Activated CD4-positive, CD25-positive, alpha-beta regulatory T cell treated with anti-CD3 and anti-CD28 coated beads, Interleukin-2, amount 50 U/mL, for 24 hours (primary cell): ENCODE data around the gene FOXN4.

ENCODE experiments used
- ATAC-seq, 2 donors: fragments of 150-1000 bp; cut with Tn5 transposase; one replicate each; pipeline ENCODE4 v1.10.0; 2021; ENCODE audit warnings: mild to moderate bottlenecking in 1 of 2, moderate library complexity in 1 of 2

FOXN4 gene

GRCh38 chr12:109278912-109279311 is 30.2 kb downstream of the FOXN4 start:
- ATAC-seq: no peak

- ATAC-seq: no peak
Observed at GRCh38 chr12:109277899-109278762, 31.0 kb downstream of the FOXN4 start.

- no peak for ATAC-seq
Observed at GRCh38 chr12:109277255-109277898, 31.7 kb downstream of the FOXN4 start.

GRCh38 chr12:109276160-109276559 is 32.9 kb downstream of the FOXN4 start:
- ATAC-seq: no peak

- no peak for ATAC-seq
Observed at GRCh38 chr12:109275173-109275572, 33.9 kb downstream of the FOXN4 start.

- no peak for ATAC-seq
Observed at GRCh38 chr12:109274381-109274780, 34.7 kb downstream of the FOXN4 start.

GRCh38 chr12:109273354-109273753 is 35.7 kb downstream of the FOXN4 start:
- no peak for ATAC-seq

- no peak for ATAC-seq
Observed at GRCh38 chr12:109271418-109271817, 37.7 kb downstream of the FOXN4 start.

- no peak for ATAC-seq
Observed at GRCh38 chr12:109270494-109270893, 38.6 kb downstream of the FOXN4 start.

- ATAC-seq: no peak
Observed at GRCh38 chr12:109269428-109269827, 39.7 kb downstream of the FOXN4 start.

- no peak for ATAC-seq
Observed at GRCh38 chr12:109268896-109269295, 40.2 kb downstream of the FOXN4 start.

GRCh38 chr12:109267361-109267760 is 41.7 kb downstream of the FOXN4 start:
- ATAC-seq: no peak

GRCh38 chr12:109266106-109266879 is 42.8 kb downstream of the FOXN4 start:
- no peak for ATAC-seq

- no peak for ATAC-seq
Observed at GRCh38 chr12:109264943-109265650, 44.0 kb downstream of the FOXN4 start.

GRCh38 chr12:109264095-109264942 is 44.8 kb downstream of the FOXN4 start:
- no peak for ATAC-seq

GRCh38 chr12:109263439-109263838 is 45.6 kb downstream of the FOXN4 start:
- no peak for ATAC-seq

GRCh38 chr12:109261939-109262338 is 47.1 kb downstream of the FOXN4 start:
- no peak for ATAC-seq

GRCh38 chr12:109261087-109261486 is 48.0 kb downstream of the FOXN4 start:
- ATAC-seq: no peak

- ATAC-seq: no peak
Observed at GRCh38 chr12:109259545-109259895, 49.6 kb downstream of the FOXN4 start.

- no peak for ATAC-seq
Observed at GRCh38 chr12:109258607-109259544, 50.2 kb downstream of the FOXN4 start.

GRCh38 chr12:109258201-109258600 is 50.9 kb downstream of the FOXN4 start:
- no peak for ATAC-seq
